ENCODE measurements around the gene B4GALT1.

The B4GALT1 gene

GRCh38 chr9:33117796-33118195 lies 49.3 kb downstream of the B4GALT1 start:
- DNase-seq, result no peak

GRCh38 chr9:33117306-33117705 lies 49.8 kb downstream of the B4GALT1 start:
- no peak for DNase-seq

- DNase-seq, result no peak
These were observed 50.3 kb downstream of the B4GALT1 start for GRCh38 chr9:33116860-33117259.

- no peak for DNase-seq
These were observed 52.4 kb downstream of the B4GALT1 start for GRCh38 chr9:33114746-33115145.

GRCh38 chr9:33113799-33114547 lies 53.2 kb downstream of the B4GALT1 start:
- no peak for DNase-seq

- no peak for DNase-seq
These were observed 55.0 kb downstream of the B4GALT1 start for GRCh38 chr9:33112094-33112493.

- DNase-seq, result no peak
These were observed 55.5 kb downstream of the B4GALT1 start for GRCh38 chr9:33111631-33112030.

GRCh38 chr9:33110686-33111085 lies 56.5 kb downstream of the B4GALT1 start:
- no peak for DNase-seq

GRCh38 chr9:33109850-33110595 lies 57.1 kb downstream of the B4GALT1 start:
- no peak for DNase-seq

- DNase-seq, result no peak
These were observed 58.0 kb downstream of the B4GALT1 start for GRCh38 chr9:33109097-33109496.

GRCh38 chr9:33108472-33108871 lies 58.7 kb downstream of the B4GALT1 start:
- DNase-seq, result no peak

- no peak for DNase-seq
These were observed 59.4 kb downstream of the B4GALT1 start for GRCh38 chr9:33107762-33108161.

- no peak for DNase-seq
These were observed 60.1 kb downstream of the B4GALT1 start for GRCh38 chr9:33106827-33107621.

- no peak for DNase-seq
These were observed 60.8 kb downstream of the B4GALT1 start for GRCh38 chr9:33106372-33106771.

GRCh38 chr9:33105959-33106358 lies 61.2 kb downstream of the B4GALT1 start:
- no peak for DNase-seq

GRCh38 chr9:33105504-33105903 lies 61.6 kb downstream of the B4GALT1 start:
- DNase-seq, result no peak

GRCh38 chr9:33104401-33104800 lies 62.7 kb downstream of the B4GALT1 start:
- DNase-seq, result no peak

GRCh38 chr9:33103501-33104281 lies 63.4 kb downstream of the B4GALT1 start:
- DNase-seq, result no peak

GRCh38 chr9:33102551-33103210 lies 64.5 kb downstream of the B4GALT1 start:
- no peak for DNase-seq

- DNase-seq, result no peak
These were observed 65.8 kb downstream of the B4GALT1 start for GRCh38 chr9:33101104-33101951.

- no peak for DNase-seq
These were observed 67.4 kb downstream of the B4GALT1 start for GRCh38 chr9:33099754-33100153.
